Measurements from ENCODE around the gene TIRAP.
A peak's percentile ranks its signal among the peaks of the same experiment; 100 is the strongest.
"Not testable (repeated sequence)": the region's sequence is repeated elsewhere in the genome, so short reads cannot be mapped to it uniquely, and the experiment has no call there.

Gene TIRAP, protein sequence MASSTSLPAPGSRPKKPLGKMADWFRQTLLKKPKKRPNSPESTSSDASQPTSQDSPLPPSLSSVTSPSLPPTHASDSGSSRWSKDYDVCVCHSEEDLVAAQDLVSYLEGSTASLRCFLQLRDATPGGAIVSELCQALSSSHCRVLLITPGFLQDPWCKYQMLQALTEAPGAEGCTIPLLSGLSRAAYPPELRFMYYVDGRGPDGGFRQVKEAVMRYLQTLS

GRCh38 chr11:126282736-126283591 lies at the start of gene TIRAP:
TIRAP (plus strand) TSS chr11:126283093; CDS start chr11:126290895, 7,802 bp downstream.
- Mint-ChIP-seq H3K4me1 (ENCODE audit: low read depth) (peaks cover 36% of the 10 kb centered on the region), H3K27me3 (ENCODE audit: low read depth) (no peaks in the 10 kb centered on the region), H3K36me3 (ENCODE audit: low read depth) (peaks cover 11% of the 10 kb centered on the region), H3K4me3 (peak within 1 kb of the TSS; percentile 97), H3K9me3 (no peaks in the 10 kb centered on the region), H3K27ac (peak within 1 kb of the TSS; percentile 87)
- peak; percentile 62 for DNase-seq (ENCODE audit: low spot score)

GRCh38 chr11:126233391-126233790 lies 49.5 kb upstream of the TIRAP start:
- no peaks in the 10 kb centered on the region for H3K9me3 Mint-ChIP-seq
- no peak overlapping the region for H3K4me3 Mint-ChIP-seq
- H3K27me3 Mint-ChIP-seq (ENCODE audit: low read depth), result no peaks in the 10 kb centered on the region
- peaks cover 2% of the 10 kb centered on the region for H3K4me1 Mint-ChIP-seq (ENCODE audit: low read depth)
- no peak for DNase-seq (ENCODE audit: low spot score)
- peaks cover 8% of the 10 kb centered on the region for H3K36me3 Mint-ChIP-seq (ENCODE audit: low read depth)
- no peak overlapping the region for H3K27ac Mint-ChIP-seq

GRCh38 chr11:126246636-126247035 lies 36.3 kb upstream of the TIRAP start:
- H3K36me3 Mint-ChIP-seq (ENCODE audit: low read depth), result peaks cover 3% of the 10 kb centered on the region
- no peak for DNase-seq (ENCODE audit: low spot score)
- H3K4me3 Mint-ChIP-seq, result no peak overlapping the region
- H3K27me3 Mint-ChIP-seq (ENCODE audit: low read depth), result no peaks in the 10 kb centered on the region
- H3K27ac Mint-ChIP-seq, result no peak overlapping the region
- no peaks in the 10 kb centered on the region for H3K4me1 Mint-ChIP-seq (ENCODE audit: low read depth)
- no peaks in the 10 kb centered on the region for H3K9me3 Mint-ChIP-seq

- H3K4me3 Mint-ChIP-seq, result no peak overlapping the region
- H3K27ac Mint-ChIP-seq, result no peak overlapping the region
- DNase-seq (ENCODE audit: low spot score), result no peak
- no peaks in the 10 kb centered on the region for H3K9me3 Mint-ChIP-seq
- no peaks in the 10 kb centered on the region for H3K27me3 Mint-ChIP-seq (ENCODE audit: low read depth)
- peaks cover 7% of the 10 kb centered on the region for H3K36me3 Mint-ChIP-seq (ENCODE audit: low read depth)
- H3K4me1 Mint-ChIP-seq (ENCODE audit: low read depth), result no peaks in the 10 kb centered on the region
Observed at GRCh38 chr11:126253265-126253664, 29.6 kb upstream of the TIRAP start.

DNA sequence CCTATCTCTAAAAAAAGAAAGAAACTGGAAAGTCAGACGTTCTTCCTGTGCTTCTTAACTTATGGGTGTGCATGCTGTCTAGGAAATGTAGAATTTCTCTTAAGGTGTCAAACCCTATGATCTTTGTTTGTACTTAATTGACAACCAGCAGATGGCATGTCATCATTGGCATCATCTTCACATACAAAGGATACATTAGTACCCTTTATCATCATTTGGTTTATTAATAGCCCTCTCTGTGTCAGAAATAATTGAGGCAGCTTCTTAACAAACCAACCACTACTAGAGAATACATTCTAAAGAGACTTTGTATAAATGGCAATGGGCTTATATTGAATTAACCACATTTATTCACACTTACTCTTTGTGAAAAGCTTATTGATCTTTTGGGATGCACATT lies 28.1 kb upstream of the TIRAP start:
- H3K36me3 Mint-ChIP-seq (ENCODE audit: low read depth), result peaks cover 11% of the 10 kb centered on the region

DNA sequence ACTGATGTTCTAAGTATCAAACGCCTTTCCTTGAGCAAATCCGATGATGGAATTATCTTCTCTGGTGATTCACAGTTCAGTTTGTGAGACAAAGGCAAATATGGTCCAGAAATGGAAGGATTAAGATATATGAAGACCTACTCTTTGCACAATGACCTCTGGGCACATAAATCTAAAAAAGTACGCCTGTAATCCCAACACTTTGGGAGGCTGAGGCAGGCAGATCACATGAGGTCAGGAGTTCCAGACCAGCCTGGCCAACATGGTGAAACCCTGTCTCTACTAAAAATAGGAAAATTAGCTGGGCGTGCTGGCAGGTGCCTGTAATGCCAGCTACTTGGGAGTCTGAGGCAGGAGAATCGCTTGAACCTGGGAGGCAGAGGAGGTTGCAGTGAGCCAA lies 27.4 kb upstream of the TIRAP start:
- H3K9me3 Mint-ChIP-seq; H3K27ac Mint-ChIP-seq; H3K4me3 Mint-ChIP-seq; H3K4me1 Mint-ChIP-seq (ENCODE audit: low read depth); H3K27me3 Mint-ChIP-seq (ENCODE audit: low read depth); DNase-seq (ENCODE audit: low spot score): not testable (repeated sequence)
- peaks cover 13% of the 10 kb centered on the region for H3K36me3 Mint-ChIP-seq (ENCODE audit: low read depth)

More for the DNA sequence above, 28.1 kb upstream of the TIRAP start:
- H3K9me3 Mint-ChIP-seq, result no peaks in the 10 kb centered on the region
- no peak overlapping the region for H3K4me3 Mint-ChIP-seq
- no peak overlapping the region for H3K27ac Mint-ChIP-seq
- no peaks in the 10 kb centered on the region for H3K4me1 Mint-ChIP-seq (ENCODE audit: low read depth)
- H3K27me3 Mint-ChIP-seq (ENCODE audit: low read depth), result no peaks in the 10 kb centered on the region
- DNase-seq (ENCODE audit: low spot score), result no peak

DNA sequence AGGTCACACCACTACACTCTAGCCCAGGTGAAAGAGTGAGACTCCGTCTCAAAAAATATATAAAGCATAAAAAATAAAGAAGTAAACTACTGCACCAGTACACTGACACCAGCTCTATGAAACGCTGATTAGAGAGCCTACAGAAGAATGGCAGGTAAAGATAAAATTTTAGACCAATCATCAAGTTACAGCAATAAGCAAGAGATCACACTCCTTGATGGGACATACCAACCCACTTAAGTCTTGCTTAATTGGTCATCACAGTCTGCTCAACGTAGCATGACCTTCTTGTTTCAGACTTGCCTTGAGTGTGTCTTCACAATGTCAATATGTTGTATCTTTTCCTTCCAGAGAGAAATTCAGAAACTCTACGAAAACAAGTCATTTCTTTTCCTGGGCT lies 26.7 kb upstream of the TIRAP start:
- Mint-ChIP-seq H3K9me3 (no peaks in the 10 kb centered on the region), H3K27ac (no peak overlapping the region)

DNA sequence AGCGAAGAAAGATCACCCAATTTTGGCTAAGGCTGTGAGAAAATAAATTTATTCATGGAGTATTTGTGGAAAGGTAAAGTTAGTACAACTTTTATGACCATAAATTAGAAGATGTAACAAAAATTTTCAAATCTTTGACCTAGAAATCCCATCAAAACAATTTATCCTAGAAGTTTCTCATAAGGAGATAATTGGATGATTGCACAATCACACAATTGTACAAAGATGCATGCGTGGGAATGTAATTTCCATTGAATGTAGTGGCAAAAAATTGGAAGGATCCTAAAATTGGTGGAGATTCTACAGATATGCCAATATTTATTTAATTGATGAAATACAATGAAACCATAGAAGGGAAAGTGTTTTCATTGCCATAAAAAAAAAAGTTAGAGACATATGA lies 25.7 kb upstream of the TIRAP start:
- no peaks in the 10 kb centered on the region for H3K9me3 Mint-ChIP-seq
- no peaks in the 10 kb centered on the region for H3K27me3 Mint-ChIP-seq (ENCODE audit: low read depth)
- no peak overlapping the region for H3K4me3 Mint-ChIP-seq
- peaks cover 20% of the 10 kb centered on the region for H3K36me3 Mint-ChIP-seq (ENCODE audit: low read depth)
- H3K4me1 Mint-ChIP-seq (ENCODE audit: low read depth), result no peaks in the 10 kb centered on the region
- no peak for DNase-seq (ENCODE audit: low spot score)
- H3K27ac Mint-ChIP-seq, result no peak overlapping the region

More for the DNA sequence above, 26.7 kb upstream of the TIRAP start:
- no peak overlapping the region for H3K4me3 Mint-ChIP-seq
- no peak for DNase-seq (ENCODE audit: low spot score)
- peaks cover 14% of the 10 kb centered on the region for H3K36me3 Mint-ChIP-seq (ENCODE audit: low read depth)
- no peaks in the 10 kb centered on the region for H3K4me1 Mint-ChIP-seq (ENCODE audit: low read depth)
- no peaks in the 10 kb centered on the region for H3K27me3 Mint-ChIP-seq (ENCODE audit: low read depth)

GRCh38 chr11:126257764-126258163 lies 25.1 kb upstream of the TIRAP start:
- no peak for DNase-seq (ENCODE audit: low spot score)
- Mint-ChIP-seq H3K27ac (no peak overlapping the region), H3K36me3 (ENCODE audit: low read depth) (peaks cover 20% of the 10 kb centered on the region)

DNA sequence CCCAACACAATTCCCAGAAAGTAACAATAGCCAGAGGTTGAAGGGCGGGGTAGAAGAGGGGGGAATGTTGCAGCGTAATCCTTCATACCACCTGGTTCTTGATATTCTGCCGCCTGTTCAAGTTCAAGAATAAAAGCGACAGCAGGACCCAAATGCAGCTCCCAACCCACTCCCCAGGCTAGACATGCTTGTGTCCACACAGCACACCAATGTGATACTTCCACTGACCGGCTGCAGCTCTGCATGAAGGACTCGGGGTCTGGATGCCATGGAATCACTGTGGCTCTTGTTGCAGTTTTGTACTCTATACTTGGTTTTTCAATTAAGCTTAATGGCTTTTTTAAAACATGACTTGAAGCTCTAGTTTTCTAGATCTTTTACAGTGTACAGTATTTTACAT lies 20.7 kb upstream of the TIRAP start:
- Mint-ChIP-seq H3K36me3 (ENCODE audit: low read depth) (peaks cover 54% of the 10 kb centered on the region), H3K9me3 (no peaks in the 10 kb centered on the region), H3K4me3 (no peak overlapping the region), H3K27ac (no peak overlapping the region), H3K27me3 (ENCODE audit: low read depth) (no peaks in the 10 kb centered on the region), H3K4me1 (ENCODE audit: low read depth) (peaks cover 3% of the 10 kb centered on the region)
- no peak for DNase-seq (ENCODE audit: low spot score)

More at GRCh38 chr11:126257764-126258163, 25.1 kb upstream of the TIRAP start:
- no peaks in the 10 kb centered on the region for H3K9me3 Mint-ChIP-seq
- no peaks in the 10 kb centered on the region for H3K4me1 Mint-ChIP-seq (ENCODE audit: low read depth)
- H3K27me3 Mint-ChIP-seq (ENCODE audit: low read depth), result no peaks in the 10 kb centered on the region
- no peak overlapping the region for H3K4me3 Mint-ChIP-seq

DNA sequence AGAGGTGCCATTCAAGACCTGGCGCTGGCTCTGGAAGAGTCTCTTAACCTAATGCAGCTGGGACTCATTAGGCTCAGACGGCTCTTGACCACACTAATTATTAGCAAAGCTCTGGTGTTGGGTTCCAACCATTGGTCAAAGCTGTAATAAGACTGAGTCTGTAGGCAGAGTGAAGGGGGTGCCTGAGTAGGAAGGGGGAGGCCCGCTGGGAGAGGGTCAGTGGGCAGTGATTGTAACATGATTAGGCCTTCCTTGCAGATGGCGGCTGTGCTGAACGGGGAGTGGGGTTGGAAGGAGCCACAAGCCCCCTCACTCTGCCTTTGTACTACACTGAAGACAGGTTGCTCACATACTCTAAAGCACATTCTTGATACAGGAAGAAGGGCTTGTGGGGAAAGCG lies 19.4 kb upstream of the TIRAP start:
- no peak for DNase-seq (ENCODE audit: low spot score)
- no peaks in the 10 kb centered on the region for H3K9me3 Mint-ChIP-seq
- H3K4me3 Mint-ChIP-seq, result no peak overlapping the region
- H3K36me3 Mint-ChIP-seq (ENCODE audit: low read depth), result peaks cover 63% of the 10 kb centered on the region
- no peak overlapping the region for H3K27ac Mint-ChIP-seq
- no peaks in the 10 kb centered on the region for H3K27me3 Mint-ChIP-seq (ENCODE audit: low read depth)
- peaks cover 7% of the 10 kb centered on the region for H3K4me1 Mint-ChIP-seq (ENCODE audit: low read depth)

DNA sequence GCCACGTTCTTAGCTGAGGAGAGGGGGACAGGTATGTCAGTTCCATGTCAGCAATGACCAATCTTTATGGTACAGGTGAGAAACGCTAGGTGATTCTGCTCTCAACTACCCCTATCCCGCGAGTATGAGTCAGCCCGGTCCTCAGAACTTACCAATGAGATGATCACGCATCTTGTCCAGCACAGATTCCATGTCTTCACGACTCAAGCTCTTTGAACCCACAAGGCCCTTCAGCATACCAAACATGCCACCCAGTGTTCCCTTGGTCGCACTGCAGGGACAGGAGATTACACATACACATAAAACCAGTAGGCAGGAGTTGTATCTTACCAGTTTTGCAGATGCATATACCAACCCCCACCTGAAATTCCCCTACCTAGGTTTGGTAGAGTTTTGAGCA lies 17.1 kb upstream of the TIRAP start:
- Mint-ChIP-seq H3K27me3 (ENCODE audit: low read depth) (no peaks in the 10 kb centered on the region), H3K4me3 (no peak overlapping the region), H3K36me3 (ENCODE audit: low read depth) (peaks cover 62% of the 10 kb centered on the region), H3K27ac (no peak overlapping the region), H3K4me1 (ENCODE audit: low read depth) (peaks cover 20% of the 10 kb centered on the region), H3K9me3 (no peaks in the 10 kb centered on the region)
- no peak for DNase-seq (ENCODE audit: low spot score)

- Mint-ChIP-seq H3K9me3 (no peaks in the 10 kb centered on the region), H3K36me3 (ENCODE audit: low read depth) (peaks cover 59% of the 10 kb centered on the region), H3K4me1 (ENCODE audit: low read depth) (peaks cover 20% of the 10 kb centered on the region)
Observed at GRCh38 chr11:126267650-126268049, 15.2 kb upstream of the TIRAP start.

DNA sequence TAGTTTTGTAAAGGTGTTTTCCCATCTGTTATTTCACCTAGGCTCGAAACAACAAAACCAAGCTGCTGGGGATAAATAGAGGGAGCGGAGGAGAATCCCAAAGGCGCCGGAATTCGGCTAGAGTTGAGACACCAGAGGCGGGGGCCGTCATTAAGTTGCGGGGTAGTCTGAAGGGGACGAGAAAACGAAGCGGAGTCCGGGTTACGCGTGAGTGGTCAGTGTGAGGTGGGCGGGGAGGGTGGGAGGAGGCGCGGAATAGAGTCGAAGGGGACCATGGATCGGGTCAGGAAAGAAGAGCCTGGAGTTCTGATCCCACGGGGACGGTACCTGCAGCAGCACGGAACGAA lies 14.6 kb upstream of the TIRAP start:
- peak overlapping the region; percentile 98 for H3K4me3 Mint-ChIP-seq
- DNase-seq (ENCODE audit: low spot score), result no peak
- H3K27ac Mint-ChIP-seq, result peak overlapping the region; percentile 98
- peaks cover 20% of the 10 kb centered on the region for H3K4me1 Mint-ChIP-seq (ENCODE audit: low read depth)
- H3K27me3 Mint-ChIP-seq (ENCODE audit: low read depth), result no peaks in the 10 kb centered on the region
- H3K36me3 Mint-ChIP-seq (ENCODE audit: low read depth), result peaks cover 56% of the 10 kb centered on the region
- no peaks in the 10 kb centered on the region for H3K9me3 Mint-ChIP-seq

More at GRCh38 chr11:126267650-126268049, 15.2 kb upstream of the TIRAP start:
- DNase-seq (ENCODE audit: low spot score), result no peak
- Mint-ChIP-seq H3K4me3 (peak overlapping the region; percentile 98), H3K27ac (peak overlapping the region; percentile 98), H3K27me3 (ENCODE audit: low read depth) (no peaks in the 10 kb centered on the region)
